ENCODE data around the gene PLS3.

Gene PLS3

DNA sequence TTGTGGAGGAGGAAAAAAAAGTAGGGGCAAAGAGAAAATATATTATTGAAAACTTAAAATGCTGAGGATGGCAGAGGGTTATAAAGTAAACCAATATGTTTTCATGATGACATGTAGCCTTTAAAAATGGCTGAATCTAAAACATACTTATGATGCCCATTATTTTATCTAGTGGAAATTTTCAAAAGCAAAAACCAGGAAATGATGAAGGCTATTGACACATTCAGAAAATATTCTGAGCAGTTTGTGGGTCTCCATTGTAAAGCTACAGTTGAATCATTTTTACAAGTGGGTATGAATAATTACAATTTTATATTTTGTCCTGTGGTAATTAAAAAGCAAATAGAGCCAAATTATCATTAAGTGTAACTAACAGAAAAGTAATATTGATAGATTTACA lies 10.7 kb downstream of the PLS3 start:
- DNase-seq (ENCODE audit: low read depth in 2 of 2) = no peak

DNA sequence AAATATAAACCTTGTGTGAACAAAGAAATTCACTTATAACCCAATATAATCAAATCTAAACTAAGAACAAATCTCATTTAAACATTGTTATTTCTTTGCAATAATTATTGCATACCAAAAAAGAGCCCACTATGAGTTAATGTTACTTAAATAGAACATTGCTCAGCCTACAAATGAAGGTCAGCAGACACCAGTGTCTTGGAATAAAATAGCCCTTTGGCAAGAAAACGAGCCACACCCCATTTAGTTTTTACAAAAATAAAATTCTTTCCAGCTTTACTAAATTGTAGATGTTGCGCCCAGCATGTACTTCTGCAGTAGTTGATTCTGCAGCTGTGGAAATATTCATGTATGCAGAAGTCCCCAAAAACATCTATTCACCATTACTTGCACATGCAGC lies 12.2 kb downstream of the PLS3 start:
- DNase-seq (ENCODE audit: low read depth in 2 of 2) = no peak

DNA sequence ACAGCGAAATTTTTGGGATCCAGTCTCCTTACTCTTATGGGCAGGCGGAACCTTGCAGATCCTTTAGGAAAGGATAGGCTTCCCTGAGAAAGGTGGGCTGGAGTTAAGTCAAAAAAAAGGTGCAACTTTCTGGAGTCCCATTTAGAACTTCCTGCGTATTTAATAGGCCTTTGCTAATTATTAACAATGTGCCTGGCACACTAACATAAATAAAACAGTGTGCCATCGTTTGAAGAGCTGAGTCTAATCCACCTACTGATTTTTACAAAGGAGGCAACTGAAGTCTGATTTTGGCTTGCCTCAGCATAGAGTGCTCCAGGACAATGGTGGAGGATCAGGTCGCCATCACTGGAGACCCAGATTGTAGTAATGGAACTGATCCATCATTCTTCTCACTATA lies 15.7 kb downstream of the PLS3 start:
- DNase-seq (ENCODE audit: low read depth in 2 of 2) = no peak

DNA sequence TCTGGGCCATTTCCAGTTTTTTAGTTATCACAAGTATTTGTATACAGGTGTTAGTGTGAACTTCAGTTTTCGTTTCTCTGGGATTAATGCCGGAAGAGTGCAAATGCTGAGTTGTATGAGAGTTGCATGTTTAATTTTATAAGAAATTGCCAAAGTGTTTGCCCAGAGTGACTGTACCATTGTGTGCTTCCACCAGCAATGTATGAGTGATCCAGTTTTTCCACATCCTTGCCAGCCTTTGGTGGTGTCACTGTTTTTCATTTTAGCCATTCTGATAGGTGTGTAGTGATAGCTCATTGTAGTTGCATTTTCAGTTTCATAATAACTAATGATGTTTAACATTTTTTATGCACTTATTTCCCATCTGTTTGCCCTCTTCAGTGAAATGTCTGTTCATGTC lies 18.4 kb downstream of the PLS3 start:
- no peak for DNase-seq (ENCODE audit: low read depth in 2 of 2)

DNA sequence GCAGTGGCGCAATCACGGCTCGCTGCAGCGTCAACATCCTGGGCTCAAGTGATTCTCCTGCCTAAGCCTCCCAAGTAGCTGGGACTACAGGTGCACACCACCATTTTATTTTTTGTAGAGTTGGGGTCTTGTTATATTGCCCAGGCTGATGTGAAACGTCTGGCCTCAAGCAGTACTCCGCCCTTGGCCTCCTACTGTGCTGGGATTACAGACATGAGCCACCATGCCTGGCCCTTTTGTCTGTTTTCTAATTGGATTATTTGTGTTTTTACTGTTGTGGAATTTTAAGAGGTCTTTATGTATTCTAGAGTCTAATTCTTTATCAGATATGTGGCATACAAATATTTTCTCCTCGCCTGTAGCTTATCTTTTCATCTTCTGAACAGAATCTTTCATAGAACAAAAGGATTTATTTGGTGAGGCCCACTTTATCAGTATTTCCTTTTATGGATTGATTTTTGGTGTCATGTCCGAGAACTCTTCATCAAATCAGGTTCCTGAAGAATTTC lies 18.9 kb downstream of the PLS3 start:
- no peak for DNase-seq (ENCODE audit: low read depth in 2 of 2)

DNA sequence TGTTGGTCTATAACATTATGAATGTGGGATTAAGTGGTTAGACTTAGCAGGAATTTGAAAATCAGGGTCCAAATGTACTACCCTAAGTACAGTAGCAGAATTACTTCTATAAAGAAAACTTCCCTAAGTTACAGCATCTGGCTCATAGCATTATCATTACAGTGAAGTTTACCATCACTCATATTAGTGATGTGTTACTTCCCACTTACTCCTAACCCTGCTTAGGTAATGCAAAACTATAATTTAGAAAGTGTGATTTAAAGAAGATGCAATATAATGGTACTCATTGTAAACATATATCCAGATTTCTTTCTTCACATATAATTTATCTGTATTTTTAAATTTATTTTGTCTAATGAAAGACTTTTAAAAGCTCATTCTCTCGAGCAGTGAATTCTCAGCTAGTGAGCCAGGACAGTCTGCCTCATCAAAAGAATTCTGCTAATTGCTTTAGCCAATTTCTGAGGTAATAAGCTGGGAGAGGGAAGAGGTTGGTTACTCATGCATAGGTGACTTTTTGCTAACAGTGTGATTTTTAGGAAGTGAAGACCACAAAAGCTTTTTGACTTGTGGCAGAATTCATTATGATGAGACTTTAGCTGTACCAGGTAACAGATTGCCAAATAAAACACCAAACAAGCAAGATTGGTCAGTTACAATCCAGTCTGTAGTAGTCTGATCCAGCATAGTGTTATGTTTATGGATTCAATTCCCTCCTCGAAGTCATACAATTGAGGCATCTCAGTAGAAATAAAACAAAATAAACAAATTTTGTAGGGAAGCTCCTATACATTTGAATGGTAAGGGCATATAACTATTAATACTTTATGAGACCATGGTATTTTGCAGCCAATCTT lies 21.0 kb downstream of the PLS3 start:
- DNase-seq (ENCODE audit: low read depth in 2 of 2) = no peak

DNA sequence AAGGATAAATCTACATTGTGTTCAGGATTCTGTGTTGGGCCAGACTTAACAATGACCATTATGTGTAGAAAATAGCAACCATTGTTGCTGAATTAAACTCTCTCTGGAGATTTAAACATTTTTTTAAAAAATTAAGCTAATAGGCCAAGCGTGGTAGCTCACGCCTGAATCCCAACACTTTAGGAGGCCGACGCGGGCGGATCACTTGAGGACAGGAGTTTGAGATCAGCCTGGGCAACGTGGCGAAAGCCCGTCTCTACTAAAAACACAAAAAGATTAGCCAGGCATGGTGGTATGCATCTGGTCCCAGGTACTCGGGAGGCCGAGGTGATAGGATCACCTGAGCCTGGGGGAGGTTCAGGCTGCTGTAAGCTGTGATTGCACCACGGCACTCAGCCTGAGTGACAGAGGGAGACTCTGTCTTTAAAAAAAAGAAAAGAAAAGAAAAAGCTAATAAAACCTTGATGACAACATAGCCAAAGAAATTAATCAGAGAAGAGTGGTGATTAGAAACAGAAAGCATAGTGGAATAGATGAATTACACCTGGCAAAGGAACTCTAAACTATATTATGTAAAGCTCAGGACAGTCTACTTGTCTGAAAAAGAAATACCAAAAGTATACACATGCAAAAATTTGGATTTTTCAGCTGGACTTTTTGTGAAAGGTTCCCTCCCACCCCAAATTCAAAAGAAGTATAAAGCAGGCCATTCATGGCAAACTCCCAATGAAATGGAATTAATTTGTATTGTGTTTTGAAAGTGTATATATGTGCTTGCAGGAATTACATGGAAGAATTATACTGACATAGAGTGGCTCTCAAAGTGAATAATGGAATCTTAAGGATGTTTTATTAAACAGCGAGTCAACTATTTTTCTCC lies 21.9 kb downstream of the PLS3 start:
- no peak for DNase-seq (ENCODE audit: low read depth in 2 of 2)

DNA sequence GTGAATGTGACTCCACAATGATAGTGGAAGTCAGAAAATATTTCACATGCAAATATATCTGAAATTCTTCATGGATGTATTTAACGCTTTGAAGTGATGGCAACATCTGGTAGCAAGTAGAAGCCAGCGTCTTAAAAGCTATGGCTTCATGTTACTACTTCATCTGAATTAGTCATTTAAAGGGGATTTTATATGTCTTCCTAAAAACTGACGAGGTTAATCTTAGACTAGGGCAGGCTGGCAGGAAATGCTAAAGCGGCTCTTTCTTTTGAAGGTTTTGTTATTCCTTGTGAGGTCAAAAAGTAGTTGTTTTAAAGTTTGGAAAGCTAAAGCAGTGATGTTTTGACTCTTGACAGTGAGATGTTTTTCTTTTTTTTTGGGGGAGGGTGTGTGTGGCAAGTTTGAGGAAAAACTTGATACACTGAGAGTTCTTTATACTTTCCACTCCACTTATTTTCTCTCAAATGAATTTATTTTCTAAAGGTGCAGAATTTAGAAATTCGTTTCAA lies 22.6 kb downstream of the PLS3 start:
- DNase-seq (ENCODE audit: low read depth in 2 of 2) = no peak

DNA sequence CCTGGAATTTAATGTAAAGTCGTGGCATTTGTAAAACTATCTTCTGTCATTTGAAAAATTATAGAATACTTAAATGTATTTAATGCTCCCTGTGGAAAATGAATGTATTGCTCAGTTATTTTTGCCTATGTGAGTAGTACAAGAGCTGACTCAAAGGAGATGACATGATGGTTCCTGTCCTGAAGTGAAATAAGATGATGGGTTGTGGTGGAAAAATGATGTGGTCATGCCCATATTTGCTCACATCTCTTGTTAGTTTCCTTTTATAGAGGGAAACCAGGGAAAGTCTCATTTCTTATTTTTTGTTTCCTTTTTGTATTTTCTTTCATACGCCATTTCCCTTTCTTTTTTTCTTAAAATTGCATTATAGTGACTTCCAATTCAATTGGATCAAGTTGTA lies 23.7 kb downstream of the PLS3 start:
- no peak for DNase-seq (ENCODE audit: low read depth in 2 of 2)

DNA sequence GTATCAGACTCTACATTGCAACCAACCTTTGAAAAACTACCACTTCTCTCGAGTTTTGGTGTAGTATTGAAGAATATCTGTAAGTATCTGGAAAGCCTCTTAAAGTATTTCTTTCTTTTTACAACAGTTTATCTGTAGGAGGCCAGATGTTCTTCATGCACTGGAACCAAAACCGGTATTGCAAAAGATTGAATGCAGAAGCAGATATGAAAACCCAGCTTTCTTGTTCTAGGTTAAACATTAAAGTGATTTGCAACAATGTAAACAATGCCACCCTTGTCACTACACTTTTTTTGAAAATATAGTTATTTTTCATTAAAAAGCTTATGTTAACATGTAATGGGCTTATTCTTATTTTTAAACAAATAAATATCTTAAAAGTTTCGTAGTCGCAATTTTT lies 27.2 kb downstream of the PLS3 start:
- DNase-seq (ENCODE audit: low read depth in 2 of 2) = no peak

DNA sequence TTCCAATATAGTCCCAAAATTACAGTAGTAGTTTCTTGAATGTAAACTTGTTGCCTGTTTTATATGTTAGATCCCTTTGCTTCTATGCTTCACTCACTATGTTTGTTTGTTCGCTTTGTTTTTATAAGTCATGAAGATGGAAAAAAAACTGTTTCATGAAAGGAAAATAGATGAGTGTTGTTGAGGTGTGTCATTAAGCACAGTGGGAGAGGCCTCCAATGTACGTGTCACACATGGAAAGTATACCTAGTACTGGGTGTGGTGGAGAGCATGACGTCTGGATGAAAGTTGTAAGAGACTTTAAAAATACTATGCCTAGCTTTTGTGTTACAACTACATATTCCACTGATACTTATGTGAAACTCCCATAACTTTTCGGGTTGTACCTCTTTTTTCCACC lies 28.4 kb downstream of the PLS3 start:
- DNase-seq (ENCODE audit: low read depth in 2 of 2) = no peak

DNA sequence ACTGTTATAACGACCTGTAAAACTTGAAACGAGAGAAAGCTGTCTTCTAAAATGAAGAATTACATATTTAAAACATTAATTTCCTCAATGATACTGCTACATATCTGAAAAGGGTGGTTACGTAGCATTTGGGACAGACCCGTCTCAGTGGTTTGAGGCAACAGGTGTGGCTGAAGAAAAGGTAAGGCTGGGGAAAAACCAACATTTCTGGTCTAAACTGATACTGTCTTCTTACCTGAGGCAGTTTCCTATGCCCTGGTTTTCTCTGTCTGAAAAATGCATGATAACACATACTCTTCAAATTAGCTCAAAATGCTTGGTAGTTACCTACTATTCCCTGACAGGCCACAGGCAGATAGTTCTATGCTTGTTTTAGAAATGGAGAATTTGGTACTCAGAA lies 30.4 kb downstream of the PLS3 start:
- no peak for DNase-seq (ENCODE audit: low read depth in 2 of 2)

DNA sequence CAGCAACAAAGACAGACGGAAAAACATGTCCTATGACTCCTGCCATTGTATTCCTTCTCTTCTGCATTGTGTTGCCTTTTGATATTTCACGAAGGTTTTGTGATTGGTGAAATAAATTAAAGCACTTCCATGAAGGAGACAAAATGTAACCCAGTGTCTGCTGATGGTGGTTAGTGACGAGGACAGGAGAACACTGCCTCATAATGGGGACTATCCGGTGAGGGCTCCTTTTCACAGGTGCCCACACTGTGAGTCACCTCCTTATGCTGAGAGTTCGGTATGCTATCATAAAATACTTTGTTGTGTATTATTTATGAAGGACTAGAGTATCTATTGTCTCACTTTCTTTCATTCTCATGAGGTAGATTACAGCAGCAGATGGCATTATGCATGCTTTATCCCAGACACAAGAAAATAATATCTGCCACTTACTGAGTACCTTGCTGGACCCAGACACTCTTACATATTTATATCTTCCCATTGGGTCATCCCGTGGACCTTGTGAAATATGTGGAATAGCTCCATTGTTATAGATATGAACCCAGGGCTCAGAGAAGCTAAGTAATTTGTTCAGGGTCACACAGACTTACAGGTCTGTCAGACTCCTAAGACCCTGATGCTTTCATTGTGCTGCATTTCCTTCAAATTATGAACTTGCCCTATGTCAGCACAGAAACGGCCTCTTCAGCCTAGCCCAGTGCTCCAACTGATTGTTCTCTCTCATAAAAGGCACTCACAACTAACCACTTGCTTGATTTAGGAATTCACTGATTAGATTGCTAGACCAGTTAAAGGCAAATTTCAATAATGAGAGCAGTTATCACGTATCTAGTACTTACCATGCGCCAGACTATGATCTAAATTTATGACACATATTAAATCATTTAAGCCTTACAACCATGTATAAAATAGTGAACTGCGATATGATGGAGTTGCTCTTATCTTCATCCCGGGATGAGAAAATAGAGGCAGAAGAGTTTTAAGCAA lies 31.2 kb downstream of the PLS3 start:
- DNase-seq (ENCODE audit: low read depth in 2 of 2) = no peak

DNA sequence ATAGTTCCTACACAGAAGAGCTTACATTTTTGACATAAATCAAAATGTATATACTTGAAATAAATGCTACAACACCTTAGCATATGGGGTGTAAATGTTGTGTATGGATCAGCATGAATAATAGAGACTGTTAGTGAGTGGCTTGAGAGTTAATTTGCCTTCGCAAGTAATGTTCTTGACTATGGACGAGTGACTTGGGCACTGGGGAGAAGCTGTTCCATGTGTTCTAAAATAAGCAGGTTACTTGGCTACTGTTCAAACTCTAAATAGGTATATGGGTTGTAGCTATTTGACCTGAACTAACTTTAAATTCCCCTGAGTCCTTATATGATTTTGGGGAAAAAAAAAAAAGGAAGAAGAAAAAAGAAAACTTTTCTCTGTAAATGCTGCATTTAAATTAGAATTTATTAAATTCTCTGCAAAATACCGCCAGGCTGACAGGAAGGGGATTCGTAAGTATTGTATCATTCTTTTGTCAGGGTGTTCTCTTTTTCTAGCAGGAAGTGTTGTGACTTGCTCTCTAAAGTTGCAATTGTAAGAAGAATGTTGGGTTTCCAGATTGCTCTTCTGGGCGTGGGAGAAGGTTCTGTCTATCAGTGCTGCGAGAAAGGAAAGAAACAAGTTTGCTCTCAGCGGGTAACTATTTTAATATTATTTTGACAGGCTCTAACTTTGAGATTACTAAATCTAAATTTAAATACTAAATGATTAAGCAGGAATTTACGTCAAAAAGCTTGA lies 32.2 kb downstream of the PLS3 start:
- DNase-seq (ENCODE audit: low read depth in 2 of 2) = no peak

DNA sequence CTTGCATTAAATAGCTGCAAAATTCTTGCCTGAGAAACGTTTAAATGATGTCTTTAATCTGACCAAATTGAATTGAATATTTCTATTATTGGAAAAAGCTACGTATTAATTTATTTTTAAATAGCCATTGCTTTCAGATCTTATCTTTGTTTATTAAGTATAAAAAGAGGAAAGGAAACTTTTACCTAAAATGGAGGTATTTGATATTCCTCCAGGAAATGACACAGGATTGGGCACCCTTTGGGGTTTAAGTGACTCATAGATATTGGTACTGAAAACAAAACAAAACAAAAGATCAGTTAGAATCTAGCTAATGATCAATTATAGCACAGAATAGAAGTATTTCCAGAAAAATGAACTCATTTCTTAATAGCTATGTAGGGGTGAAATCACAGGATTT lies 34.1 kb downstream of the PLS3 start:
- DNase-seq (ENCODE audit: low read depth in 2 of 2) = no peak

DNA sequence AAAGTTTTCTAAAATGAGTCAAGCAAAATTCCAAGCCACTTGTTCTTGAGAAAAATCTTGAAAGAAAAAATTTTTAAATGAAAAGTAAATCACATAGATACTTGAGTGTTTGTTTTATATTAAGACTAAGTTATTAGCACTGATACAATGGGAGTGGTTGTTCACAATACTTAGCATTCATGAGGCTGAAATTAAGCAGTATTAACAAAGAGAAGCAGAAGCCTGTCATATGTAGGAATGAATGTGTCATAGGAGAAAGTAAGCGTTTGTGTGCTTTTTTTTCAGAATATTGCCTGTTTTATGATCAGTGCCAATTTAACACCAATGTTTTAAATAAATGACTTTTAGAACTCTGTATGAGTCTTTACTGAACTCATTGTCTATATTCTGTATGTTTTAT lies 37.6 kb downstream of the PLS3 start:
- DNase-seq (ENCODE audit: low read depth in 2 of 2) = no peak

DNA sequence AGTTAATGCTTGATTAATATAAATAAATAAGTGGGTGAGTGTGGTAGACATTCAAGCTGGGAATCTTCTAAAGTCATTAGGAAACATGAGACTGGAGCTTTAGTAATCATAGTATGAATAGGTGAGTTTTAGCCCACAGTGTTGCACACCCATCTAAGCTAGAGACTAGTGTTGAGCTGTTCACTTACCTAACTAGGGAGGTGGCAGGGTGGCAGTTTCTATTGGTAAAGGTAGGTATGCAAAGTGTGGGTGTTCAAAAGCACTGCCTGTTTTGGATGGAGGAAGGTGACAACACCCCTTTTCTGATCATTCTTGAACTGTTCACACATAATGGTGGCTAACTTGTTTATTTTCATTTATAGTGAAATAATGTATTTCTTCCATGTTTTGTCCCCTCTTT lies 41.3 kb downstream of the PLS3 start:
- no peak for DNase-seq (ENCODE audit: low read depth in 2 of 2)

DNA sequence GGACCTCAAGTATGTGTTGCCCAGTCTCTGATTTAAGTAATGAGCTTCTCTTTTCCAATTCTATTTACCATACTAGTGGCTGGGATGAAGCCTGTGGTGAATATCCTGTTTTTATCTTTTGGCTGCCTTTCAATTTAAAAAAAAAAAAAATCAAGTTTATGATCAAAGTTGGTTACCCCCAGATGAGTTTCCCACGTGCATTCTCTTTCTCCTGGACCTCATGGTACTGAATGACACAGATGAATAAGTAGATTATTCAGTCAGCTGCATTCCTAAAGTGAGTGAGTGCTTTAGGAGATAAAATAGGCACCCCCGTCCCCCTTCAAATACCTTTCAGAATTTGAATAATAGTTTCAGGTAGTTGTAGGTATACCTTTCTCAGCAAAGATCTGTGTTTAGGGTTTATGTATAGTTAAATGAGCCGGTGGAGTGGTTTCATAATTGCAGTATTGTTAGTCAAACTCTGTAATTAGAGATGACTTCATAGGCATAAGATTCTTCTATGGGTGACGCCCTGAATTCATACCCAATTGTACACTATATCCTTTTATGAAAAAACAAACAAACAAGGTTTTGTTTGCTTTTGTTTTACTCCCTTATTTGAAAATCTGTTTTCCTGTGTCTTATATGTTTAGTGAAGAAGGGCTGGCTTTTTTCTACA lies 41.9 kb downstream of the PLS3 start:
- no peak for DNase-seq (ENCODE audit: low read depth in 2 of 2)

DNA sequence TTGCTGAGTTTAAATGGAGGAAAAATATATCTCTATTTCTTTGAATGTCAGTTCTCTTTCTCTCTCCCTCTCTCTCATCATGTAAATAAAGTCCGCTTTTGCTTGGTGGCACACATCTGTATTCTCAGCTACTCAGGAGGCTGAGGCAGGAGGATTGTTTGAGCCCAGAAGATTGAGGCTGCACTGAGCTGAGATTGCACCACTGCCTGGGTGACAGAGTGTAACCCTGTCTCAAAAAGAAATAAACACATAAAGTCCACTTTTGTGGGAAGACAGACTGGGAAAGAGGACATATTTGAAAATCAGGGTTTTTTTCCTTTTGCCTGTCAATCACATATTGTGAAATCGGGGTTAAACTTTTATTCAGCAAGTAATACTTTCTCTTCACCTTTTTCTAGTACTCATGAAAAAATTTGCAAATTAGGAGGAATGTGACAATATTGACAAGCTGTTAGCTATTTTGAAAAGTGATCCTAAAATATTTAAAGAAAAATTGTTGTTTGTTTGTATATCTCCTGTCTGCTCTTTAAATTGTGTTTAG lies 42.6 kb downstream of the PLS3 start:
- no peak for DNase-seq (ENCODE audit: low read depth in 2 of 2)

DNA sequence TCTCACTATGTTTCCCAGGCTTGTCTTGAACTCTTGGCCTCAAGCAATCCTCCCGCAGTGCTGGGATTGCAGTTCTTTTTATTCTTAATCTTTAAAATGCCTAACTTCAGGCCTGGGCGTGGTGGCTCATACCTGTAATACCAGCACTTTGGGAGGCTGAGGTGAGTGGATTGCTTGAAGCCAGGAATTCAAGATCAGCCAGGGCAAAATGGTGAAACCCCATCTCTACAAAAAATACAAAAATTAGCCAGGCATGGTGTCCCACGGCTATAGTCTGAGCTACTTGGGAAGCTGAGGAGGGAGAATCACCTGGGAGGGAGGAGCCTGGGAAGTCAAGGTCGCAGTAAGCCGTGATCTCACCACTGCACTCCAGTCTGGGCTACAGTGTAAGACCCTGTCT lies 45.9 kb downstream of the PLS3 start:
- DNase-seq (ENCODE audit: low read depth in 2 of 2) = no peak

All from stimulated activated CD4-positive, alpha-beta T cell treated with anti-CD3 and anti-CD28 coated beads, Interleukin-1b, Interleukin-23, amount 100 ng/mL, for 4 hours (primary cell).